ENCODE measurements around the gene PLOD1. TPM values are rescaled to one million over a fixed set of nuclear protein-coding genes. Genes with fewer than 3 reads are reported as not detected.

The PLOD1 gene
- total and polyA plus RNA-seq, 2 experiments from 2014 or later = 22.4 to 62.9 TPM

DNA sequence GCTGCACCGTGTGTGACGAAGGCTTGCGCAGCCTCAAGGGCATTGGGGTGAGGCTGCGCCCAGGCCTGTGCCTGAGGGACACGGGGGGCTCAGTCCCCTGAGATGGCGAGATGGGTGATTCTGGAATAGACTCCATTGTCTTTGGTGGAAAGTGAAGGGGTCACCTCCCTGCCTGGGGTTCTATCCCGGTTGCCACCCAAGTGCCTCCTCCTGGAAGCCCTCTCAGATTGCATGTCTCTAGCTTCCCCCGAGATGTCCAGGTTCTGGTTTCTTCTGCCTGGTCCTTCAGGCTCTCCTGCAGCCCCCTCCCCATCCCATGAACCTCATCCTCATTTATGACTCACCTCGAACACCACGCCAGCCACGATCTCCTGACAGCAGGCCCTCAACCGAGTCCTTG, 23.4 kb downstream of the PLOD1 start (continued):
- TF ChIP-seq, protein P1, sequence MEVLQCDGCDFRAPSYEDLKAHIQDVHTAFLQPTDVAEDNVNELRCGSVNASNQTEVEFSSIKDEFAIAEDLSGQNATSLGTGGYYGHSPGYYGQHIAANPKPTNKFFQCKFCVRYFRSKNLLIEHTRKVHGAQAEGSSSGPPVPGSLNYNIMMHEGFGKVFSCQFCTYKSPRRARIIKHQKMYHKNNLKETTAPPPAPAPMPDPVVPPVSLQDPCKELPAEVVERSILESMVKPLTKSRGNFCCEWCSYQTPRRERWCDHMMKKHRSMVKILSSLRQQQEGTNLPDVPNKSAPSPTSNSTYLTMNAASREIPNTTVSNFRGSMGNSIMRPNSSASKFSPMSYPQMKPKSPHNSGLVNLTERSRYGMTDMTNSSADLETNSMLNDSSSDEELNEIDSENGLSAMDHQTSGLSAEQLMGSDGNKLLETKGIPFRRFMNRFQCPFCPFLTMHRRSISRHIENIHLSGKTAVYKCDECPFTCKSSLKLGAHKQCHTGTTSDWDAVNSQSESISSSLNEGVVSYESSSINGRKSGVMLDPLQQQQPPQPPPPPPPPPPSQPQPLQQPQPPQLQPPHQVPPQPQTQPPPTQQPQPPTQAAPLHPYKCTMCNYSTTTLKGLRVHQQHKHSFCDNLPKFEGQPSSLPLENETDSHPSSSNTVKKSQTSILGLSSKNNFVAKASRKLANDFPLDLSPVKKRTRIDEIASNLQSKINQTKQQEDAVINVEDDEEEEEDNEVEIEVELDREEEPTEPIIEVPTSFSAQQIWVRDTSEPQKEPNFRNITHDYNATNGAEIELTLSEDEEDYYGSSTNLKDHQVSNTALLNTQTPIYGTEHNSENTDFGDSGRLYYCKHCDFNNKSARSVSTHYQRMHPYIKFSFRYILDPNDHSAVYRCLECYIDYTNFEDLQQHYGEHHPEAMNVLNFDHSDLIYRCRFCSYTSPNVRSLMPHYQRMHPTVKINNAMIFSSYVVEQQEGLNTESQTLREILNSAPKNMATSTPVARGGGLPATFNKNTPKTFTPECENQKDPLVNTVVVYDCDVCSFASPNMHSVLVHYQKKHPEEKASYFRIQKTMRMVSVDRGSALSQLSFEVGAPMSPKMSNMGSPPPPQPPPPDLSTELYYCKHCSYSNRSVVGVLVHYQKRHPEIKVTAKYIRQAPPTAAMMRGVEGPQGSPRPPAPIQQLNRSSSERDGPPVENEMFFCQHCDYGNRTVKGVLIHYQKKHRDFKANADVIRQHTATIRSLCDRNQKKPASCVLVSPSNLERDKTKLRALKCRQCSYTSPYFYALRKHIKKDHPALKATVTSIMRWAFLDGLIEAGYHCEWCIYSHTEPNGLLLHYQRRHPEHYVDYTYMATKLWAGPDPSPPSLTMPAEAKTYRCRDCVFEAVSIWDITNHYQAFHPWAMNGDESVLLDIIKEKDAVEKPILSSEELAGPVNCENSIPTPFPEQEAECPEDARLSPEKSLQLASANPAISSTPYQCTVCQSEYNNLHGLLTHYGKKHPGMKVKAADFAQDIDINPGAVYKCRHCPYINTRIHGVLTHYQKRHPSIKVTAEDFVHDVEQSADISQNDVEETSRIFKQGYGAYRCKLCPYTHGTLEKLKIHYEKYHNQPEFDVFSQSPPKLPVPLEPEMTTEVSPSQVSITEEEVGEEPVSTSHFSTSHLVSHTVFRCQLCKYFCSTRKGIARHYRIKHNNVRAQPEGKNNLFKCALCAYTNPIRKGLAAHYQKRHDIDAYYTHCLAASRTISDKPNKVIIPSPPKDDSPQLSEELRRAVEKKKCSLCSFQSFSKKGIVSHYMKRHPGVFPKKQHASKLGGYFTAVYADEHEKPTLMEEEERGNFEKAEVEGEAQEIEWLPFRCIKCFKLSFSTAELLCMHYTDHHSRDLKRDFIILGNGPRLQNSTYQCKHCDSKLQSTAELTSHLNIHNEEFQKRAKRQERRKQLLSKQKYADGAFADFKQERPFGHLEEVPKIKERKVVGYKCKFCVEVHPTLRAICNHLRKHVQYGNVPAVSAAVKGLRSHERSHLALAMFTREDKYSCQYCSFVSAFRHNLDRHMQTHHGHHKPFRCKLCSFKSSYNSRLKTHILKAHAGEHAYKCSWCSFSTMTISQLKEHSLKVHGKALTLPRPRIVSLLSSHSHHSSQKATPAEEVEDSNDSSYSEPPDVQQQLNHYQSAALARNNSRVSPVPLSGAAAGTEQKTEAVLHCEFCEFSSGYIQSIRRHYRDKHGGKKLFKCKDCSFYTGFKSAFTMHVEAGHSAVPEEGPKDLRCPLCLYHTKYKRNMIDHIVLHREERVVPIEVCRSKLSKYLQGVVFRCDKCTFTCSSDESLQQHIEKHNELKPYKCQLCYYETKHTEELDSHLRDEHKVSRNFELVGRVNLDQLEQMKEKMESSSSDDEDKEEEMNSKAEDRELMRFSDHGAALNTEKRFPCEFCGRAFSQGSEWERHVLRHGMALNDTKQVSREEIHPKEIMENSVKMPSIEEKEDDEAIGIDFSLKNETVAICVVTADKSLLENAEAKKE (CRISPR knock-in tag; IDR thresholded peaks at IDR 0.05) = no peak
- TF ChIP-seq, protein P2, sequence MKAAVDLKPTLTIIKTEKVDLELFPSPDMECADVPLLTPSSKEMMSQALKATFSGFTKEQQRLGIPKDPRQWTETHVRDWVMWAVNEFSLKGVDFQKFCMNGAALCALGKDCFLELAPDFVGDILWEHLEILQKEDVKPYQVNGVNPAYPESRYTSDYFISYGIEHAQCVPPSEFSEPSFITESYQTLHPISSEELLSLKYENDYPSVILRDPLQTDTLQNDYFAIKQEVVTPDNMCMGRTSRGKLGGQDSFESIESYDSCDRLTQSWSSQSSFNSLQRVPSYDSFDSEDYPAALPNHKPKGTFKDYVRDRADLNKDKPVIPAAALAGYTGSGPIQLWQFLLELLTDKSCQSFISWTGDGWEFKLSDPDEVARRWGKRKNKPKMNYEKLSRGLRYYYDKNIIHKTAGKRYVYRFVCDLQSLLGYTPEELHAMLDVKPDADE (IDR thresholded peaks at IDR 0.05) = no peak
- no peak for TF ChIP-seq ZNF114 (CRISPR knock-in tag; IDR thresholded peaks at IDR 0.05)

DNA sequence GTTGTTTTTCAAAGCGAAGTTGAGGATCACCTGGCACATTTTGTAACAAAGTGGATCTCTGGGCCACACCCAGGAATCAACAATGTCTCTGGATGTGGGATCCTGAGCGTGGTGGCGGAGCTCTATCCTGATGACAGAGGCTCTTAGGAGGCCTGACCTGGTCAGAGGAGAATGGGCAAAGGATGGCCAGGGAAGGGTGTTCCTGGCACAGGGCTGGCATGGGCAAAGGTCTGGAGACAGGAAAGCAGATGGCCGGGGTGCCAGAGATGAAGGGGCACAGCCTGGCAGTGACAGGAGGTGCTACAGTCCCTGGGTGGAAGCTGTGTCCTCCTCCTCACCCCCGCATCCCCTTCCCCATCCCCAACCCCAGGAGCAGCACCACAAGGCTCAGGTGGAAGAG, 25.8 kb downstream of the PLOD1 start:
- Histone ChIP-seq H3K4me1 (ENCODE audit: insufficient read depth) (no peaks in the 10 kb centered on the region), H3F3A (replicated peaks; ENCODE audit: low read depth) (no peaks in the 10 kb centered on the region), H3K4me2 (no peak overlapping the region), H3K9me2 (ENCODE audit: insufficient read depth) (no peaks in the 10 kb centered on the region), H3K27ac (ENCODE audit: low read depth) (no peak overlapping the region), H2AFZ (no peak overlapping the region), H3K79me2 (replicated peaks; ENCODE audit: insufficient read depth) (no peaks in the 10 kb centered on the region), H4K20me1 (replicated peaks; ENCODE audit: insufficient read depth) (no peaks in the 10 kb centered on the region), H3K36me3 (ENCODE audit: insufficient read depth) (peaks cover 4% of the 10 kb centered on the region; the same call in 1 of the 2 replicates), H3K4me3 (no peak overlapping the region), H3K27me3 (ENCODE audit: insufficient read depth) (no peaks in the 10 kb centered on the region)
- H3K27me3 Mint-ChIP-seq (ENCODE audit: insufficient read depth, low read depth, poor library complexity) = peaks cover 1% of the 10 kb centered on the region
- no peak for ATAC-seq
- peaks cover 23% of the 10 kb centered on the region for H3K36me3 Mint-ChIP-seq (ENCODE audit: low read depth)
- no peak overlapping the region for H3K27ac Mint-ChIP-seq
- DNase-seq (ENCODE audit: low spot score) = no peak
- no peaks in the 10 kb centered on the region for H3K9me3 Mint-ChIP-seq
- no peak overlapping the region for H3K4me3 Mint-ChIP-seq
- no peaks in the 10 kb centered on the region for H3K4me1 Mint-ChIP-seq
- TF ChIP-seq, protein P3, sequence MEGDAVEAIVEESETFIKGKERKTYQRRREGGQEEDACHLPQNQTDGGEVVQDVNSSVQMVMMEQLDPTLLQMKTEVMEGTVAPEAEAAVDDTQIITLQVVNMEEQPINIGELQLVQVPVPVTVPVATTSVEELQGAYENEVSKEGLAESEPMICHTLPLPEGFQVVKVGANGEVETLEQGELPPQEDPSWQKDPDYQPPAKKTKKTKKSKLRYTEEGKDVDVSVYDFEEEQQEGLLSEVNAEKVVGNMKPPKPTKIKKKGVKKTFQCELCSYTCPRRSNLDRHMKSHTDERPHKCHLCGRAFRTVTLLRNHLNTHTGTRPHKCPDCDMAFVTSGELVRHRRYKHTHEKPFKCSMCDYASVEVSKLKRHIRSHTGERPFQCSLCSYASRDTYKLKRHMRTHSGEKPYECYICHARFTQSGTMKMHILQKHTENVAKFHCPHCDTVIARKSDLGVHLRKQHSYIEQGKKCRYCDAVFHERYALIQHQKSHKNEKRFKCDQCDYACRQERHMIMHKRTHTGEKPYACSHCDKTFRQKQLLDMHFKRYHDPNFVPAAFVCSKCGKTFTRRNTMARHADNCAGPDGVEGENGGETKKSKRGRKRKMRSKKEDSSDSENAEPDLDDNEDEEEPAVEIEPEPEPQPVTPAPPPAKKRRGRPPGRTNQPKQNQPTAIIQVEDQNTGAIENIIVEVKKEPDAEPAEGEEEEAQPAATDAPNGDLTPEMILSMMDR (conservative IDR thresholded peaks at IDR 0.05; ENCODE audit: low read depth in 2 of 2) = no peak
- TF ChIP-seq ZNF114 (CRISPR knock-in tag; IDR thresholded peaks at IDR 0.05) (no peak), CREB1 (CRISPR knock-in tag; IDR thresholded peaks at IDR 0.05; ENCODE audit: low read depth) (no peak), EZH2phosphoT487 (IDR thresholded peaks at IDR 0.05; ENCODE audit: unreplicated experiment) (no peak)
- TF ChIP-seq, protein P1 (CRISPR knock-in tag; IDR thresholded peaks at IDR 0.05) = no peak
